Cardiac muscle cell (in vitro differentiated cells and primary cell): Measurements from ENCODE around the gene ZNF318. TPM values are rescaled to one million over a fixed set of nuclear protein-coding genes. Genes with fewer than 3 reads are reported as not detected.
A peak's percentile ranks its signal among the peaks of the same experiment; 100 is the strongest.

ENCODE experiments used
- DNase-seq, 2 donors: peaks; one replicate each; pipeline versions ENCODE4 v3.0.0 to v3.0.0-alpha.2; 2010 to 2017; ENCODE audit warnings: low read depth in 1 of 2, low spot score in 1 of 2
- H3K27ac ChIP-seq: fragments of 200-600 bp; sonication (generic); 2 replicates; pipeline ENCODE4 v1.5.1; 2016
- H3K27me3 ChIP-seq: fragments of 200-600 bp; sonication (generic); 2 replicates; pipeline ENCODE4 v1.6.0; 2016; ENCODE audit warnings: control low read depth
- H3K36me3 ChIP-seq: fragments of 200-600 bp; sonication (generic); 2 replicates; pipeline ENCODE4 v1.5.1; 2016; ENCODE audit warnings: control low read depth
- H3K4me1 ChIP-seq: fragments of 200-600 bp; sonication (generic); 2 replicates; pipeline ENCODE4 v1.8.1; 2017; ENCODE audit warnings: low read depth, mild to moderate bottlenecking, mixed run types
- H3K4me3 ChIP-seq: fragments of 200-600 bp; sonication (generic); 2 replicates; pipeline ENCODE4 v1.5.1; 2016; ENCODE audit warnings: mild to moderate bottlenecking
- H3K9me3 ChIP-seq: fragments of 200-600 bp; sonication (generic); 2 replicates; pipeline ENCODE4 v1.5.1; 2017; ENCODE audit warnings: low read depth, mild to moderate bottlenecking, control low read depth
- CTCF ChIP-seq: IDR thresholded peaks from 2 replicates; pipeline ENCODE4 v1.5.1; 2012; ENCODE audit warnings: low read depth, mild to moderate bottlenecking, low read length
- polyA plus RNA-seq: library from polyadenylated mRNA; unstranded; fragments of >200 nt; fragmentation: Nextera tagmentation; extraction: Ambion mirVana; gene quantifications from 2 replicates; pipeline ENCODE4 v1.2.1, GENCODE V29; 2016
- total RNA-seq: library from RNA; depleted of rRNA; stranded (reverse); fragments of >200 nt; gene quantifications from 2 replicates; pipeline ENCODE4 v1.2.3, GENCODE V29; 2016

Gene ZNF318
- total and polyA plus RNA-seq, 2 experiments from 2014 or later, result 16.2 to 27.2 TPM

GRCh38 chr6:43290905-43291355 lies 78.5 kb downstream of the ZNF318 start:
- TF ChIP-seq CTCF, result no peak
- Histone ChIP-seq H3K4me3 (no peak overlapping the region), H3K27me3 (no peaks in the 10 kb centered on the region), H3K27ac (no peak overlapping the region), H3K4me1 (no peaks in the 10 kb centered on the region), H3K9me3 (no peaks in the 10 kb centered on the region), H3K36me3 (no peaks in the 10 kb centered on the region)
- no peak for DNase-seq

- H3K9me3 ChIP-seq, result no peaks in the 10 kb centered on the region
- H3K4me3 ChIP-seq, result no peak overlapping the region
- no peak overlapping the region for H3K27ac ChIP-seq
- no peaks in the 10 kb centered on the region for H3K36me3 ChIP-seq
- H3K27me3 ChIP-seq, result no peaks in the 10 kb centered on the region
- H3K4me1 ChIP-seq, result no peaks in the 10 kb centered on the region
- no peak for DNase-seq
- TF ChIP-seq CTCF, result no peak
Observed at GRCh38 chr6:43290339-43290904, 79.0 kb downstream of the ZNF318 start.

GRCh38 chr6:43287717-43288679 lies 81.4 kb downstream of the ZNF318 start:
- Histone ChIP-seq H3K36me3 (no peaks in the 10 kb centered on the region), H3K4me3 (no peak overlapping the region), H3K9me3 (no peaks in the 10 kb centered on the region), H3K27ac (no peak overlapping the region), H3K27me3 (peaks cover 7% of the 10 kb centered on the region), H3K4me1 (no peaks in the 10 kb centered on the region)
- no peak for TF ChIP-seq CTCF
- DNase-seq, result no peak

- Histone ChIP-seq H3K27ac (no peak overlapping the region), H3K4me1 (no peaks in the 10 kb centered on the region), H3K4me3 (no peak overlapping the region), H3K36me3 (no peaks in the 10 kb centered on the region), H3K9me3 (no peaks in the 10 kb centered on the region), H3K27me3 (peaks cover 7% of the 10 kb centered on the region)
- peak in 1 of 2 donors; percentile 56 for DNase-seq
- peak; percentile 19 for TF ChIP-seq CTCF
Observed at GRCh38 chr6:43286980-43287716, 82.3 kb downstream of the ZNF318 start.

- no peaks in the 10 kb centered on the region for H3K9me3 ChIP-seq
- H3K36me3 ChIP-seq, result no peaks in the 10 kb centered on the region
- no peak overlapping the region for H3K27ac ChIP-seq
- no peaks in the 10 kb centered on the region for H3K4me1 ChIP-seq
- H3K27me3 ChIP-seq, result peaks cover 7% of the 10 kb centered on the region
- DNase-seq, result no peak
- TF ChIP-seq CTCF, result no peak
- no peak overlapping the region for H3K4me3 ChIP-seq
Observed at GRCh38 chr6:43286456-43286979, 82.9 kb downstream of the ZNF318 start.
